ENCODE measurements around the gene ATAD3C.

- TF ChIP-seq CTCF (IDR thresholded peaks at IDR 0.05) (peak; percentile 71), EZH2phosphoT487 (IDR thresholded peaks at IDR 0.05) (no peak), EZH2 (IDR thresholded peaks at IDR 0.05) (no peak)
Observed at GRCh38 chr1:1441002-1441888, 8.2 kb upstream of the ATAD3C start.

Data from neural progenitor cell (in vitro differentiated cells).